ENCODE data around the gene DRD3. TPM values are rescaled to one million over a fixed set of nuclear protein-coding genes. Genes with fewer than 3 reads are reported as not detected.

Gene DRD3
- total and polyA plus RNA-seq, 2 experiments from 2014 or later = 0.21 to 0.65 TPM

DNA sequence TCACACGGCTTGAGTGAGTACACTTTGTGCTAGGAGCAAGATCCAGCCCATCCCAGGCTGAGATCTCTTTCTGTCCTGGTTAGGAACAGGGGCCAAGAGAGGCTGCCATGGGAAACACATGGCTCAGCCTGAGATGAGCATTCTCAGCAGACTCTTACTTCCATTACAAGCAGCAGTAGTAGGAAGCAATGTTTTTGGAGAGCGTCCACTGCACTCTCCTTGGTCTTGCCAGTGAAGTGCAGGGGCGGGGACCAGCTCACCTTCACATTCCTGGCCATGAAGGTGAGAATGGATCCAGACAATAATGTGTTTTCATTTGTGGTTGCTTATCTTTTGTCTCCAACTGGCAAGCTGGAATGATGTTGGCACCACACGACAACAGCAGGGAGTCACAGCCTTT lies 33.8 kb upstream of the DRD3 start:
- Mint-ChIP-seq H3K4me1 (no peaks in the 10 kb centered on the region; the same call in 2 of the 3 replicates), H3K9me3 (peaks cover 6% of the 10 kb centered on the region; the same call in 1 of the 3 replicates), H3K36me3 (ENCODE audit: low read depth) (no peaks in the 10 kb centered on the region; the same call in 2 of the 3 replicates), H3K27me3 (ENCODE audit: insufficient read depth, low read depth, poor library complexity) (peaks cover 7% of the 10 kb centered on the region), H3K4me3 (no peak overlapping the region), H3K27ac (no peak overlapping the region)
- TF ChIP-seq CREB1 (CRISPR knock-in tag; IDR thresholded peaks at IDR 0.05; ENCODE audit: low read depth) = no peak
- TF ChIP-seq EZH2phosphoT487 (IDR thresholded peaks at IDR 0.05; ENCODE audit: unreplicated experiment) = no peak
- TF ChIP-seq ZNF331 (CRISPR knock-in tag; IDR thresholded peaks at IDR 0.05; ENCODE audit: low read depth) = no peak
- no peak for TF ChIP-seq POLR2AphosphoS5 (IDR thresholded peaks at IDR 0.05; ENCODE audit: low read depth)
- TF ChIP-seq EZH2 (IDR thresholded peaks at IDR 0.05; ENCODE audit: low read depth, unreplicated experiment) = no peak
- TF ChIP-seq STAT1 (IDR thresholded peaks at IDR 0.05; ENCODE audit: unreplicated experiment) = no peak
- no peak for TF ChIP-seq JUNB (IDR thresholded peaks at IDR 0.05; ENCODE audit: unreplicated experiment)
- TF ChIP-seq NANOG (IDR thresholded peaks at IDR 0.05; ENCODE audit: borderline replicate concordance) = no peak
- TF ChIP-seq, protein P1, sequence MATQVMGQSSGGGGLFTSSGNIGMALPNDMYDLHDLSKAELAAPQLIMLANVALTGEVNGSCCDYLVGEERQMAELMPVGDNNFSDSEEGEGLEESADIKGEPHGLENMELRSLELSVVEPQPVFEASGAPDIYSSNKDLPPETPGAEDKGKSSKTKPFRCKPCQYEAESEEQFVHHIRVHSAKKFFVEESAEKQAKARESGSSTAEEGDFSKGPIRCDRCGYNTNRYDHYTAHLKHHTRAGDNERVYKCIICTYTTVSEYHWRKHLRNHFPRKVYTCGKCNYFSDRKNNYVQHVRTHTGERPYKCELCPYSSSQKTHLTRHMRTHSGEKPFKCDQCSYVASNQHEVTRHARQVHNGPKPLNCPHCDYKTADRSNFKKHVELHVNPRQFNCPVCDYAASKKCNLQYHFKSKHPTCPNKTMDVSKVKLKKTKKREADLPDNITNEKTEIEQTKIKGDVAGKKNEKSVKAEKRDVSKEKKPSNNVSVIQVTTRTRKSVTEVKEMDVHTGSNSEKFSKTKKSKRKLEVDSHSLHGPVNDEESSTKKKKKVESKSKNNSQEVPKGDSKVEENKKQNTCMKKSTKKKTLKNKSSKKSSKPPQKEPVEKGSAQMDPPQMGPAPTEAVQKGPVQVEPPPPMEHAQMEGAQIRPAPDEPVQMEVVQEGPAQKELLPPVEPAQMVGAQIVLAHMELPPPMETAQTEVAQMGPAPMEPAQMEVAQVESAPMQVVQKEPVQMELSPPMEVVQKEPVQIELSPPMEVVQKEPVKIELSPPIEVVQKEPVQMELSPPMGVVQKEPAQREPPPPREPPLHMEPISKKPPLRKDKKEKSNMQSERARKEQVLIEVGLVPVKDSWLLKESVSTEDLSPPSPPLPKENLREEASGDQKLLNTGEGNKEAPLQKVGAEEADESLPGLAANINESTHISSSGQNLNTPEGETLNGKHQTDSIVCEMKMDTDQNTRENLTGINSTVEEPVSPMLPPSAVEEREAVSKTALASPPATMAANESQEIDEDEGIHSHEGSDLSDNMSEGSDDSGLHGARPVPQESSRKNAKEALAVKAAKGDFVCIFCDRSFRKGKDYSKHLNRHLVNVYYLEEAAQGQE (IDR thresholded peaks at IDR 0.05; ENCODE audit: unreplicated experiment) = no peak
- TF ChIP-seq, protein P2, sequence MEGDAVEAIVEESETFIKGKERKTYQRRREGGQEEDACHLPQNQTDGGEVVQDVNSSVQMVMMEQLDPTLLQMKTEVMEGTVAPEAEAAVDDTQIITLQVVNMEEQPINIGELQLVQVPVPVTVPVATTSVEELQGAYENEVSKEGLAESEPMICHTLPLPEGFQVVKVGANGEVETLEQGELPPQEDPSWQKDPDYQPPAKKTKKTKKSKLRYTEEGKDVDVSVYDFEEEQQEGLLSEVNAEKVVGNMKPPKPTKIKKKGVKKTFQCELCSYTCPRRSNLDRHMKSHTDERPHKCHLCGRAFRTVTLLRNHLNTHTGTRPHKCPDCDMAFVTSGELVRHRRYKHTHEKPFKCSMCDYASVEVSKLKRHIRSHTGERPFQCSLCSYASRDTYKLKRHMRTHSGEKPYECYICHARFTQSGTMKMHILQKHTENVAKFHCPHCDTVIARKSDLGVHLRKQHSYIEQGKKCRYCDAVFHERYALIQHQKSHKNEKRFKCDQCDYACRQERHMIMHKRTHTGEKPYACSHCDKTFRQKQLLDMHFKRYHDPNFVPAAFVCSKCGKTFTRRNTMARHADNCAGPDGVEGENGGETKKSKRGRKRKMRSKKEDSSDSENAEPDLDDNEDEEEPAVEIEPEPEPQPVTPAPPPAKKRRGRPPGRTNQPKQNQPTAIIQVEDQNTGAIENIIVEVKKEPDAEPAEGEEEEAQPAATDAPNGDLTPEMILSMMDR (conservative IDR thresholded peaks at IDR 0.05; ENCODE audit: low read depth in 2 of 2) = no peak
- TF ChIP-seq ZNF114 (CRISPR knock-in tag; IDR thresholded peaks at IDR 0.05) = no peak
- Histone ChIP-seq H3F3A (replicated peaks; ENCODE audit: low read depth) (peaks cover 5% of the 10 kb centered on the region), H2AFZ (peak overlapping the region; percentile 59; the same call in 1 of the 2 replicates), H3K4me3 (no peak overlapping the region), H3K79me2 (replicated peaks; ENCODE audit: insufficient read depth) (no peaks in the 10 kb centered on the region), H3K27ac (ENCODE audit: low read depth) (no peak overlapping the region), H3K4me2 (peak overlapping the region; percentile 66; the same call in 1 of the 2 replicates), H3K4me1 (ENCODE audit: insufficient read depth) (peaks cover 32% of the 10 kb centered on the region), H3K9me2 (ENCODE audit: insufficient read depth) (peaks cover 45% of the 10 kb centered on the region), H3K27me3 (ENCODE audit: insufficient read depth) (no peaks in the 10 kb centered on the region), H3K36me3 (ENCODE audit: insufficient read depth) (no peaks in the 10 kb centered on the region), H4K20me1 (replicated peaks; ENCODE audit: insufficient read depth) (no peaks in the 10 kb centered on the region)
- ATAC-seq (no peak), DNase-seq (ENCODE audit: low spot score) (no peak)

DNA sequence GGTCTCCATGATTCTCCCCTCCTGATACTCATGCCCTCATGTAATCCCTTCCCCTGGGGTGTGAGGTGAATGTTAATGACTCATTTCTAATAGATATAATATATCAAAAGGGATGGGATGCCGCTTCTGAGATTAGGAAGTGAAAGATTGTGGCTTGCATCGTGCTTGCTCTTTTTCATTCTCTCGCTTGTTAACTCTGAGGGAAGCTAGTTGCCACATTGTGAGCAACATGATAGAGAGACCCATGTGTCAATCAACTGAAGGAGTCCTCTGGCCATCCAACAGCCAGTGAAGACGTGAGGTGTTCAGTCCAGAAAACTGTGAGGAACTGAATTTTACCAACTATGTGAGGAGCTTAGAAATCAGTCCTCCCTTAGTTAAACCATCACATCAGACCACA lies 28.9 kb upstream of the DRD3 start:
- Histone ChIP-seq H3K4me1 (ENCODE audit: insufficient read depth) (peaks cover 8% of the 10 kb centered on the region), H2AFZ (no peak overlapping the region), H3K27me3 (ENCODE audit: insufficient read depth) (no peaks in the 10 kb centered on the region), H4K20me1 (replicated peaks; ENCODE audit: insufficient read depth) (no peaks in the 10 kb centered on the region), H3K9me2 (ENCODE audit: insufficient read depth) (peaks cover 24% of the 10 kb centered on the region), H3K4me3 (no peak overlapping the region), H3K79me2 (replicated peaks; ENCODE audit: insufficient read depth) (no peaks in the 10 kb centered on the region), H3K27ac (ENCODE audit: low read depth) (no peak overlapping the region), H3K36me3 (ENCODE audit: insufficient read depth) (no peaks in the 10 kb centered on the region), H3K4me2 (no peak overlapping the region), H3F3A (replicated peaks; ENCODE audit: low read depth) (no peaks in the 10 kb centered on the region)
- no peak overlapping the region for H3K4me3 Mint-ChIP-seq
- peaks cover 6% of the 10 kb centered on the region; the same call in 1 of the 3 replicates for H3K9me3 Mint-ChIP-seq
- ATAC-seq (no peak), DNase-seq (ENCODE audit: low spot score) (no peak)
- peaks cover 6% of the 10 kb centered on the region for H3K4me1 Mint-ChIP-seq
- no peaks in the 10 kb centered on the region for H3K36me3 Mint-ChIP-seq (ENCODE audit: low read depth)
- no peak overlapping the region for H3K27ac Mint-ChIP-seq
- H3K27me3 Mint-ChIP-seq (ENCODE audit: insufficient read depth, low read depth, poor library complexity) = no peaks in the 10 kb centered on the region
- no peak for TF ChIP-seq ZNF331 (CRISPR knock-in tag; IDR thresholded peaks at IDR 0.05; ENCODE audit: low read depth)
- TF ChIP-seq, protein P2 (conservative IDR thresholded peaks at IDR 0.05; ENCODE audit: low read depth in 2 of 2) = no peak
- TF ChIP-seq, protein P3, sequence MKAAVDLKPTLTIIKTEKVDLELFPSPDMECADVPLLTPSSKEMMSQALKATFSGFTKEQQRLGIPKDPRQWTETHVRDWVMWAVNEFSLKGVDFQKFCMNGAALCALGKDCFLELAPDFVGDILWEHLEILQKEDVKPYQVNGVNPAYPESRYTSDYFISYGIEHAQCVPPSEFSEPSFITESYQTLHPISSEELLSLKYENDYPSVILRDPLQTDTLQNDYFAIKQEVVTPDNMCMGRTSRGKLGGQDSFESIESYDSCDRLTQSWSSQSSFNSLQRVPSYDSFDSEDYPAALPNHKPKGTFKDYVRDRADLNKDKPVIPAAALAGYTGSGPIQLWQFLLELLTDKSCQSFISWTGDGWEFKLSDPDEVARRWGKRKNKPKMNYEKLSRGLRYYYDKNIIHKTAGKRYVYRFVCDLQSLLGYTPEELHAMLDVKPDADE (IDR thresholded peaks at IDR 0.05) = no peak
- no peak for TF ChIP-seq NANOG (IDR thresholded peaks at IDR 0.05; ENCODE audit: borderline replicate concordance)
